Measurements from ENCODE around the gene OPTC. TPM values are rescaled to one million over a fixed set of nuclear protein-coding genes. Genes with fewer than 3 reads are reported as not detected.

Gene OPTC
- total RNA-seq, 1 donor from 2014 or later: not detected

GRCh38 chr1:203526572-203526971 is 32.6 kb downstream of the OPTC start:
- no peak for DNase-seq (ENCODE audit: low read depth)
- Histone ChIP-seq H4K20me1 (ENCODE audit: insufficient read depth, low read length) (no peaks in the 10 kb centered on the region), H3K9me3 (ENCODE audit: insufficient read depth, low read depth, low read length) (no peaks in the 10 kb centered on the region), H3K36me3 (ENCODE audit: insufficient read depth, low read length) (no peaks in the 10 kb centered on the region), H3K27me3 (ENCODE audit: insufficient read depth, low read length) (no peaks in the 10 kb centered on the region), H2AFZ (ENCODE audit: low read depth, low read length) (no peak overlapping the region), H3K4me1 (ENCODE audit: insufficient read depth, low read length) (peaks cover 12% of the 10 kb centered on the region), H3K4me3 (ENCODE audit: insufficient read depth, low read depth, low read length) (no peak overlapping the region), H3K27ac (ENCODE audit: low read depth, low read length) (no peak overlapping the region), H3K9ac (ENCODE audit: low read length) (no peak overlapping the region), H3K79me2 (ENCODE audit: insufficient read depth, low read length) (no peaks in the 10 kb centered on the region), H3K4me2 (ENCODE audit: low read length) (no peak overlapping the region)
- no peak for FAIRE-seq
- TF ChIP-seq, protein P1, sequence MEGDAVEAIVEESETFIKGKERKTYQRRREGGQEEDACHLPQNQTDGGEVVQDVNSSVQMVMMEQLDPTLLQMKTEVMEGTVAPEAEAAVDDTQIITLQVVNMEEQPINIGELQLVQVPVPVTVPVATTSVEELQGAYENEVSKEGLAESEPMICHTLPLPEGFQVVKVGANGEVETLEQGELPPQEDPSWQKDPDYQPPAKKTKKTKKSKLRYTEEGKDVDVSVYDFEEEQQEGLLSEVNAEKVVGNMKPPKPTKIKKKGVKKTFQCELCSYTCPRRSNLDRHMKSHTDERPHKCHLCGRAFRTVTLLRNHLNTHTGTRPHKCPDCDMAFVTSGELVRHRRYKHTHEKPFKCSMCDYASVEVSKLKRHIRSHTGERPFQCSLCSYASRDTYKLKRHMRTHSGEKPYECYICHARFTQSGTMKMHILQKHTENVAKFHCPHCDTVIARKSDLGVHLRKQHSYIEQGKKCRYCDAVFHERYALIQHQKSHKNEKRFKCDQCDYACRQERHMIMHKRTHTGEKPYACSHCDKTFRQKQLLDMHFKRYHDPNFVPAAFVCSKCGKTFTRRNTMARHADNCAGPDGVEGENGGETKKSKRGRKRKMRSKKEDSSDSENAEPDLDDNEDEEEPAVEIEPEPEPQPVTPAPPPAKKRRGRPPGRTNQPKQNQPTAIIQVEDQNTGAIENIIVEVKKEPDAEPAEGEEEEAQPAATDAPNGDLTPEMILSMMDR (IDR thresholded peaks at IDR 0.05; ENCODE audit: insufficient read depth, low read depth, low read length): no peak
- TF ChIP-seq EZH2 (IDR thresholded peaks at IDR 0.05; ENCODE audit: insufficient read depth, low read length): no peak
- Mint-ChIP-seq H3K9me3 (ENCODE audit: unreplicated experiment) (no peaks in the 10 kb centered on the region), H3K4me3 (ENCODE audit: unreplicated experiment) (no peak overlapping the region), H3K36me3 (ENCODE audit: low read depth, unreplicated experiment) (peaks cover 1% of the 10 kb centered on the region), H3K27ac (ENCODE audit: unreplicated experiment) (no peak overlapping the region), H3K4me1 (ENCODE audit: low read depth, unreplicated experiment) (peaks cover 8% of the 10 kb centered on the region), H3K27me3 (ENCODE audit: low read depth, unreplicated experiment) (peaks cover 4% of the 10 kb centered on the region)

GRCh38 chr1:203527013-203527412 is 33.1 kb downstream of the OPTC start:
- DNase-seq (ENCODE audit: low read depth): no peak
- no peak overlapping the region for H3K9ac ChIP-seq (ENCODE audit: low read length)
- no peaks in the 10 kb centered on the region for H4K20me1 ChIP-seq (ENCODE audit: insufficient read depth, low read length)
- no peaks in the 10 kb centered on the region for H3K27me3 ChIP-seq (ENCODE audit: insufficient read depth, low read length)
- H3K27ac ChIP-seq (ENCODE audit: low read depth, low read length): no peak overlapping the region
- FAIRE-seq: peak; percentile 73
- no peaks in the 10 kb centered on the region for H3K79me2 ChIP-seq (ENCODE audit: insufficient read depth, low read length)
- H3K9me3 ChIP-seq (ENCODE audit: insufficient read depth, low read depth, low read length): no peaks in the 10 kb centered on the region
- Mint-ChIP-seq H3K27me3 (ENCODE audit: low read depth, unreplicated experiment) (peaks cover 4% of the 10 kb centered on the region), H3K36me3 (ENCODE audit: low read depth, unreplicated experiment) (peaks cover 1% of the 10 kb centered on the region), H3K9me3 (ENCODE audit: unreplicated experiment) (no peaks in the 10 kb centered on the region), H3K4me3 (ENCODE audit: unreplicated experiment) (no peak overlapping the region), H3K4me1 (ENCODE audit: low read depth, unreplicated experiment) (peaks cover 8% of the 10 kb centered on the region), H3K27ac (ENCODE audit: unreplicated experiment) (no peak overlapping the region)
- H3K4me1 ChIP-seq (ENCODE audit: insufficient read depth, low read length): peaks cover 7% of the 10 kb centered on the region
- H3K4me3 ChIP-seq (ENCODE audit: insufficient read depth, low read depth, low read length): no peak overlapping the region
- no peak for TF ChIP-seq EZH2 (IDR thresholded peaks at IDR 0.05; ENCODE audit: insufficient read depth, low read length)
- TF ChIP-seq, protein P1 (IDR thresholded peaks at IDR 0.05; ENCODE audit: insufficient read depth, low read depth, low read length): no peak
- H2AFZ ChIP-seq (ENCODE audit: low read depth, low read length): no peak overlapping the region
- no peaks in the 10 kb centered on the region for H3K36me3 ChIP-seq (ENCODE audit: insufficient read depth, low read length)
- H3K4me2 ChIP-seq (ENCODE audit: low read length): no peak overlapping the region

GRCh38 chr1:203528063-203528462 is 34.1 kb downstream of the OPTC start:
- Histone ChIP-seq H3K36me3 (ENCODE audit: insufficient read depth, low read length) (no peaks in the 10 kb centered on the region), H3K27ac (ENCODE audit: low read depth, low read length) (no peak overlapping the region), H3K9ac (ENCODE audit: low read length) (no peak overlapping the region), H3K79me2 (ENCODE audit: insufficient read depth, low read length) (no peaks in the 10 kb centered on the region), H3K4me3 (ENCODE audit: insufficient read depth, low read depth, low read length) (no peak overlapping the region), H3K4me1 (ENCODE audit: insufficient read depth, low read length) (no peaks in the 10 kb centered on the region), H2AFZ (ENCODE audit: low read depth, low read length) (no peak overlapping the region), H4K20me1 (ENCODE audit: insufficient read depth, low read length) (no peaks in the 10 kb centered on the region), H3K9me3 (ENCODE audit: insufficient read depth, low read depth, low read length) (no peaks in the 10 kb centered on the region), H3K4me2 (ENCODE audit: low read length) (no peak overlapping the region), H3K27me3 (ENCODE audit: insufficient read depth, low read length) (no peaks in the 10 kb centered on the region)
- no peaks in the 10 kb centered on the region for H3K9me3 Mint-ChIP-seq (ENCODE audit: unreplicated experiment)
- H3K27me3 Mint-ChIP-seq (ENCODE audit: low read depth, unreplicated experiment): peaks cover 4% of the 10 kb centered on the region
- TF ChIP-seq EZH2 (IDR thresholded peaks at IDR 0.05; ENCODE audit: insufficient read depth, low read length): no peak
- TF ChIP-seq, protein P1 (IDR thresholded peaks at IDR 0.05; ENCODE audit: insufficient read depth, low read depth, low read length): no peak
- peaks cover 1% of the 10 kb centered on the region for H3K4me1 Mint-ChIP-seq (ENCODE audit: low read depth, unreplicated experiment)
- no peaks in the 10 kb centered on the region for H3K36me3 Mint-ChIP-seq (ENCODE audit: low read depth, unreplicated experiment)
- FAIRE-seq (no peak), DNase-seq (ENCODE audit: low read depth) (no peak)
- no peak overlapping the region for H3K4me3 Mint-ChIP-seq (ENCODE audit: unreplicated experiment)
- H3K27ac Mint-ChIP-seq (ENCODE audit: unreplicated experiment): no peak overlapping the region
